HepG2 (cell line): ENCODE measurements around the gene NDE1. TPM values are rescaled to one million over a fixed set of nuclear protein-coding genes. Genes with fewer than 3 reads are reported as not detected.

Source experiments
- microRNA counts: library from miRNA; unstranded; fragments of <30 nt; microRNA quantifications from one replicate; lab custom pipeline; 2015
- polyA plus RNA-seq, 8 experiments: library from polyadenylated mRNA; depleted of rRNA in 3 of 8; stranded (reverse) in 7 of 8; unstranded in 1 of 8; fragments of >200 nt; fragmentation: Illumina TruSeq in 4 of 8; extraction: Trizol in 4 of 8; gene quantifications; 2 replicates each; pipeline versions ENCODE4 v1.2.1 to v1.2.3, GENCODE V29; 2011 to 2016; ENCODE audit warnings: low read depth in 4 of 8, missing spikeins in 1 of 8, mixed read lengths in 1 of 8; ENCODE audit not compliant: insufficient read depth in 1 of 8
- total RNA-seq, 5 experiments: library from RNA; depleted of rRNA; stranded (reverse); fragments of >200 nt; fragmentation: Illumina TruSeq; extraction: Trizol; gene quantifications; 2 replicates each; pipeline ENCODE4 v1.2.3, GENCODE V29; 2016; ENCODE audit warnings: low read depth in 1 of 5

NDE1 gene
- total and polyA plus RNA-seq, 2 of the 13 experiments (the other 11 are each of a cell fraction or from before 2014, with no cell fraction given) = 40.9 to 72.5 TPM

MicroRNAs encoded within 50 kb of the gene (microRNA counts, 767-probe panel; counts per million panel counts)
- not detected for microRNA hsa-miR-484 (lab: Ali Mortazavi, UCI)

Other genes with a start within 250 kb of the NDE1 start
- gene BMERB1, start 215.7 kb upstream of the NDE1 start, total RNA-seq (2016; rRNA removed; fragmentation: Illumina TruSeq; extraction: Trizol) = 1.2 and 1.4 TPM in 2 replicates
- gene BMERB1, start 215.7 kb upstream of the NDE1 start, polyA plus RNA-seq (2011; rRNA removed) = 1.4 and 2.5 TPM in 2 replicates
- 8.7 and 12.6 TPM in 2 replicates for gene MARF1, start 7.1 kb upstream of the NDE1 start, total RNA-seq (2016; rRNA removed; fragmentation: Illumina TruSeq; extraction: Trizol)
- gene MARF1, start 7.1 kb upstream of the NDE1 start, polyA plus RNA-seq (2011; rRNA removed) = 19.3 and 20.7 TPM in 2 replicates
- gene MYH11, start 206.8 kb downstream of the NDE1 start, total RNA-seq (2016; rRNA removed; fragmentation: Illumina TruSeq; extraction: Trizol) = not detected in 2 replicates
- not detected in 2 replicates for gene MYH11, start 206.8 kb downstream of the NDE1 start, polyA plus RNA-seq (2011; rRNA removed)
- 54.1 and 84.4 TPM in 2 replicates for gene CEP20, start 238.4 kb downstream of the NDE1 start, total RNA-seq (2016; rRNA removed; fragmentation: Illumina TruSeq; extraction: Trizol)
- 30.2 and 53.0 TPM in 2 replicates for gene CEP20, start 238.4 kb downstream of the NDE1 start, polyA plus RNA-seq (2011; rRNA removed)